Epithelial cell of prostate (primary cell): ENCODE measurements around the gene HPCAL1.
"Not testable (repeated sequence)": the region's sequence is repeated elsewhere in the genome, so short reads cannot be mapped to it uniquely, and the experiment has no call there.

Experiments
- DNase-seq: peaks from one replicate; pipeline ENCODE4 v3.0.0-alpha.2; 2011; ENCODE audit warnings: low read depth, low spot score
- H3K27ac ChIP-seq: fragments of 450-650 bp; 2 replicates; pipeline ENCODE4 v1.5.1; 2017; ENCODE audit warnings: mild to moderate bottlenecking

Gene HPCAL1

GRCh38 chr2:10302479-10303180 lies at the start of gene HPCAL1:
Gene HPCAL1 (plus strand): TSS chr2:10302904. CDS start chr2:10419758, 116,854 bp downstream.
- DNase-seq: peak; percentile 27
- peak within 1 kb of the TSS; percentile 43 for H3K27ac ChIP-seq

- H3K27ac ChIP-seq: no peak overlapping the region
- DNase-seq: no peak
Measured at GRCh38 chr2:10253596-10254372, 48.9 kb upstream of the HPCAL1 start.

- no peak overlapping the region for H3K27ac ChIP-seq
- DNase-seq: no peak
Measured at GRCh38 chr2:10254373-10255188, 48.1 kb upstream of the HPCAL1 start.

GRCh38 chr2:10255189-10256030 lies 47.3 kb upstream of the HPCAL1 start:
- DNase-seq: no peak
- no peak overlapping the region for H3K27ac ChIP-seq

- no peak for DNase-seq
- no peak overlapping the region for H3K27ac ChIP-seq
Measured at GRCh38 chr2:10256031-10256514, 46.6 kb upstream of the HPCAL1 start.

- no peak overlapping the region for H3K27ac ChIP-seq
- no peak for DNase-seq
Measured at GRCh38 chr2:10256515-10257031, 46.1 kb upstream of the HPCAL1 start.

GRCh38 chr2:10257036-10257435 lies 45.7 kb upstream of the HPCAL1 start:
- no peak for DNase-seq
- no peak overlapping the region for H3K27ac ChIP-seq

GRCh38 chr2:10257500-10258147 lies 45.1 kb upstream of the HPCAL1 start:
- no peak for DNase-seq
- H3K27ac ChIP-seq: no peak overlapping the region

GRCh38 chr2:10258326-10258725 lies 44.4 kb upstream of the HPCAL1 start:
- no peak for DNase-seq

GRCh38 chr2:10258726-10259125 lies 44.0 kb upstream of the HPCAL1 start:
- H3K27ac ChIP-seq: no peak overlapping the region
- no peak for DNase-seq

More at GRCh38 chr2:10258326-10258725, 44.4 kb upstream of the HPCAL1 start:
- H3K27ac ChIP-seq: no peak overlapping the region

GRCh38 chr2:10260130-10260529 lies 42.6 kb upstream of the HPCAL1 start:
- DNase-seq: no peak
- no peak overlapping the region for H3K27ac ChIP-seq

- not testable (repeated sequence) for DNase-seq, H3K27ac ChIP-seq
Measured at GRCh38 chr2:10263526-10263925, 39.2 kb upstream of the HPCAL1 start.

GRCh38 chr2:10264506-10265328 lies 38.0 kb upstream of the HPCAL1 start:
- H3K27ac ChIP-seq: no peak overlapping the region
- DNase-seq: no peak

- DNase-seq: no peak
- H3K27ac ChIP-seq: no peak overlapping the region
Measured at GRCh38 chr2:10265329-10266132, 37.2 kb upstream of the HPCAL1 start.

- DNase-seq: no peak
Measured at GRCh38 chr2:10266133-10266620, 36.5 kb upstream of the HPCAL1 start.

GRCh38 chr2:10267036-10267435 lies 35.7 kb upstream of the HPCAL1 start:
- no peak for DNase-seq
- no peak overlapping the region for H3K27ac ChIP-seq

More at GRCh38 chr2:10266133-10266620, 36.5 kb upstream of the HPCAL1 start:
- H3K27ac ChIP-seq: no peak overlapping the region
